ENCODE data around the gene LCE1A.

Gene LCE1A

DNA sequence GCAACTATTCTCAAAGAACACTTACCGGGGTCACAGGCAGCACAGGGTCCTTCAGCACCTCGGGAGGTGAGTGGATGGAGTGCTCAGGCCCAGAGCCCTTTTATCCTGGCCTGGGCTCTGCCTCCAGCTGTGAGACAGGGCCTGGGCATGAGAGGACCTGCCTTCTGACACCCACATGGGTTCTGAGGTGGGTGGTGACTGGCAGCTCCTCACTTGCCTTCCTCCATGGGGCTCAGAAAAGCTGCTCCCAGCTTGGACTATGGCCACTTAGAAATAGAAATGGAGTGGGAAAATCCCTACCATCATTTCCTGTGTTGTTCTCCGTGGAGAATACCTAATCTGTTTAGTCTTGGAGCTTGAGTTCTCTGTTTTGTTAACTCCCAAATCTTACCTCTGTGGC, 20.7 kb upstream of the LCE1A start, which contains the start of gene LCE1C:
Gene LCE1C (minus strand): TSS at position 76 of the 400 bp plus-strand sequence. CDS start 1,173 bp downstream, outside the sequence.
- Histone ChIP-seq H3K4me1 (ENCODE audit: insufficient read depth, insufficient read length) (no peaks in the 10 kb centered on the region), H3K4me3 (ENCODE audit: insufficient read length, low read depth) (no peak within 1 kb of the TSS), H3K27me3 (ENCODE audit: insufficient read depth, insufficient read length) (no peaks in the 10 kb centered on the region), H3K9me3 (ENCODE audit: insufficient read depth, low read length) (no peaks in the 10 kb centered on the region), H3K36me3 (ENCODE audit: insufficient read depth, insufficient read length, low read length) (no peaks in the 10 kb centered on the region), H3K9ac (ENCODE audit: insufficient read length, low read depth) (no peak within 1 kb of the TSS)
- TF ChIP-seq ZNF274 (IDR thresholded peaks at IDR 0.05; ENCODE audit: low read depth, low read length) (no peak), YY1 (IDR thresholded peaks at IDR 0.05; ENCODE audit: insufficient read depth, insufficient read length) (no peak), SUZ12 (IDR thresholded peaks at IDR 0.05; ENCODE audit: extremely low read depth, insufficient read depth, insufficient read length) (no peak)
- no peak for DNase-seq (ENCODE audit: low read depth, low spot score)

DNA sequence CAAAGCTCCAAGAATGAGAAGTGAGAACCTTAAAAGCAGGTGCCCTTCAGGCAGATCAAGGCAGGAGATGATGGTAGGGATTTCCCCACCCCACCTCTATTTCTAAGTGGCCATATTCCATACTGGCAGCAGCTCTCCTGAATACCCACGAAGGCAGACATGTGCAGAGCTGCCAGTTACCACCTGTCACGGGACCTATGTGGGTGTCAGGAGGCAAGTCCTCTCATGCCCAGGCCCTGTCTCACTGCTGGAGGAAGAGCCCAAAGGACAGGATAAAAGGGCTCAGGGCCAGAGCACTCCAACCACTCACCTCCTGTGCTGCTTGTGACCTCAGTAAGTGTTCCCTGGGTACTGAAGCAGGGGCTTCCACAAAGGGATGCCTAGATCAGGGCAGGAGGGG, 16.2 kb upstream of the LCE1A start:
- Histone ChIP-seq H3K9ac (ENCODE audit: insufficient read length, low read depth) (no peak overlapping the region), H3K4me3 (ENCODE audit: insufficient read length, low read depth) (no peak overlapping the region), H3K27me3 (ENCODE audit: insufficient read depth, insufficient read length) (no peaks in the 10 kb centered on the region), H3K4me1 (ENCODE audit: insufficient read depth, insufficient read length) (no peaks in the 10 kb centered on the region), H3K36me3 (ENCODE audit: insufficient read depth, insufficient read length, low read length) (no peaks in the 10 kb centered on the region), H3K9me3 (ENCODE audit: insufficient read depth, low read length) (no peaks in the 10 kb centered on the region)
- no peak for DNase-seq (ENCODE audit: low read depth, low spot score)
- no peak for TF ChIP-seq SUZ12 (IDR thresholded peaks at IDR 0.05; ENCODE audit: extremely low read depth, insufficient read depth, insufficient read length)
- no peak for TF ChIP-seq YY1 (IDR thresholded peaks at IDR 0.05; ENCODE audit: insufficient read depth, insufficient read length)
- TF ChIP-seq ZNF274 (IDR thresholded peaks at IDR 0.05; ENCODE audit: low read depth, low read length): no peak

GRCh38 chr1:152811671-152812070, 15.6 kb upstream of the LCE1A start, which contains the start of gene LCE1B:
Gene LCE1B, plus strand, starts transcription at chr1:152811971. Its CDS starts 476 bp downstream, at chr1:152812447.
- H3K4me1 ChIP-seq (ENCODE audit: insufficient read depth, insufficient read length): no peaks in the 10 kb centered on the region
- no peaks in the 10 kb centered on the region for H3K36me3 ChIP-seq (ENCODE audit: insufficient read depth, insufficient read length, low read length)
- no peak for TF ChIP-seq SUZ12 (IDR thresholded peaks at IDR 0.05; ENCODE audit: extremely low read depth, insufficient read depth, insufficient read length)
- no peak for TF ChIP-seq ZNF274 (IDR thresholded peaks at IDR 0.05; ENCODE audit: low read depth, low read length)
- no peak for TF ChIP-seq YY1 (IDR thresholded peaks at IDR 0.05; ENCODE audit: insufficient read depth, insufficient read length)
- no peak within 1 kb of the TSS for H3K9ac ChIP-seq (ENCODE audit: insufficient read length, low read depth)
- H3K27me3 ChIP-seq (ENCODE audit: insufficient read depth, insufficient read length): no peaks in the 10 kb centered on the region
- no peaks in the 10 kb centered on the region for H3K9me3 ChIP-seq (ENCODE audit: insufficient read depth, low read length)
- no peak within 1 kb of the TSS for H3K4me3 ChIP-seq (ENCODE audit: insufficient read length, low read depth)
- DNase-seq (ENCODE audit: low read depth, low spot score): no peak

GRCh38 chr1:152817309-152817708, 10.0 kb upstream of the LCE1A start:
- Histone ChIP-seq H3K36me3 (ENCODE audit: insufficient read depth, insufficient read length, low read length) (no peaks in the 10 kb centered on the region), H3K4me3 (ENCODE audit: insufficient read length, low read depth) (no peak overlapping the region), H3K9me3 (ENCODE audit: insufficient read depth, low read length) (no peaks in the 10 kb centered on the region), H3K9ac (ENCODE audit: insufficient read length, low read depth) (no peak overlapping the region), H3K27me3 (ENCODE audit: insufficient read depth, insufficient read length) (no peaks in the 10 kb centered on the region), H3K4me1 (ENCODE audit: insufficient read depth, insufficient read length) (peaks cover 2% of the 10 kb centered on the region)
- DNase-seq (ENCODE audit: low read depth, low spot score): no peak
- TF ChIP-seq ZNF274 (IDR thresholded peaks at IDR 0.05; ENCODE audit: low read depth, low read length) (no peak), SUZ12 (IDR thresholded peaks at IDR 0.05; ENCODE audit: extremely low read depth, insufficient read depth, insufficient read length) (no peak), YY1 (IDR thresholded peaks at IDR 0.05; ENCODE audit: insufficient read depth, insufficient read length) (no peak)

DNA sequence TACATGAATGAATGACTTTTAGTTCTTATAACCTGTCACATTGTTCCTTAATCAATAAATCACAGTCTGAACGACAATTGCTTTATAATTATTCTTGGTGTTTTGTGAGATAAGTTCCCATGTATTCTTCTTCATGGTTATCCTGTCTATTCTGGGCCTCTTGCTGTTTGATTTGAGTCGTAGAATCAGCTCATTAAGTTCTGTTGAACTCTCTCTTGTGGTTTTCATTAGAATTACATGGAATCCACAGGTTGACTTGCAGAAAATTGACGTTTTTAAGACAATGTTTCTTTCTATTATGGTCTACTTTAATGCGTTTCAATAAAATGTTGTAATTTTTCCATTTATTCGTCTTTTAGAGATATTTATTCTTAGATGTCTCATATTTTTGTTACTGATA, 4.0 kb upstream of the LCE1A start:
- no peaks in the 10 kb centered on the region for H3K36me3 ChIP-seq (ENCODE audit: insufficient read depth, insufficient read length, low read length)
- H3K27me3 ChIP-seq (ENCODE audit: insufficient read depth, insufficient read length): no peaks in the 10 kb centered on the region
- no peak for DNase-seq (ENCODE audit: low read depth, low spot score)
- TF ChIP-seq ZNF274 (IDR thresholded peaks at IDR 0.05; ENCODE audit: low read depth, low read length) (no peak), YY1 (IDR thresholded peaks at IDR 0.05; ENCODE audit: insufficient read depth, insufficient read length) (no peak), SUZ12 (IDR thresholded peaks at IDR 0.05; ENCODE audit: extremely low read depth, insufficient read depth, insufficient read length) (no peak)
- H3K9me3 ChIP-seq (ENCODE audit: insufficient read depth, low read length): no peaks in the 10 kb centered on the region
- H3K9ac ChIP-seq (ENCODE audit: insufficient read length, low read depth): no peak overlapping the region
- H3K4me1 ChIP-seq (ENCODE audit: insufficient read depth, insufficient read length): peaks cover 2% of the 10 kb centered on the region
- H3K4me3 ChIP-seq (ENCODE audit: insufficient read length, low read depth): no peak overlapping the region

GRCh38 chr1:152824964-152825363, 2.3 kb upstream of the LCE1A start:
- no peaks in the 10 kb centered on the region for H3K9me3 ChIP-seq (ENCODE audit: insufficient read depth, low read length)
- no peaks in the 10 kb centered on the region for H3K36me3 ChIP-seq (ENCODE audit: insufficient read depth, insufficient read length, low read length)
- H3K4me1 ChIP-seq (ENCODE audit: insufficient read depth, insufficient read length): no peaks in the 10 kb centered on the region
- TF ChIP-seq ZNF274 (IDR thresholded peaks at IDR 0.05; ENCODE audit: low read depth, low read length): no peak
- TF ChIP-seq SUZ12 (IDR thresholded peaks at IDR 0.05; ENCODE audit: extremely low read depth, insufficient read depth, insufficient read length): no peak
- H3K4me3 ChIP-seq (ENCODE audit: insufficient read length, low read depth): no peak overlapping the region
- no peak overlapping the region for H3K9ac ChIP-seq (ENCODE audit: insufficient read length, low read depth)
- no peaks in the 10 kb centered on the region for H3K27me3 ChIP-seq (ENCODE audit: insufficient read depth, insufficient read length)
- DNase-seq (ENCODE audit: low read depth, low spot score): no peak

DNA sequence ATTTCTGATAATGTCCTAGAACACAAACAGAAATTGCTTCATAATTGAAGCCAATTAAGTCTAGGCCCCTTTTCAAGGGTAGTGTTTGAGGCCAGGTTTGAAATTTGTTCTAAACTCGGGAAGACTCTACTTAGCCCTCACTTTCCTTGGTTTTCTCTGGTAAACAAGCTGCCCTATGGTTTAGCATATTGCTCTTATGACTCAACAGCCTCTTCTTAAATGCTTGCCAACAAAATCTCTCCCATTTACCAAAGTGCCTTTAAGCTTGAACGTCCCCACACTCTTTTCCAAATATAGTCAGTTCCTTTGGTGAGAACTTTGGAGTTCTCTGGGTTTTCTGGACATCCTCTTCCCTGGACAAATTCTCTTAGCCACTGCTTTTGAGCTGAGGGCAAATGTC, 9.6 kb downstream of the LCE1A start:
- no peak overlapping the region for H3K4me3 ChIP-seq (ENCODE audit: insufficient read length, low read depth)
- no peak for DNase-seq (ENCODE audit: low read depth, low spot score)
- H3K9me3 ChIP-seq (ENCODE audit: insufficient read depth, low read length): no peaks in the 10 kb centered on the region
- no peaks in the 10 kb centered on the region for H3K4me1 ChIP-seq (ENCODE audit: insufficient read depth, insufficient read length)
- H3K9ac ChIP-seq (ENCODE audit: insufficient read length, low read depth): no peak overlapping the region
- H3K36me3 ChIP-seq (ENCODE audit: insufficient read depth, insufficient read length, low read length): no peaks in the 10 kb centered on the region
- H3K27me3 ChIP-seq (ENCODE audit: insufficient read depth, insufficient read length): no peaks in the 10 kb centered on the region
- TF ChIP-seq YY1 (IDR thresholded peaks at IDR 0.05; ENCODE audit: insufficient read depth, insufficient read length): no peak

GRCh38 chr1:152842556-152842955, 15.3 kb downstream of the LCE1A start, which contains the start of gene LCE6A:
Gene LCE6A, plus strand, starts transcription at chr1:152842856. Its CDS starts 665 bp downstream, at chr1:152843521.
- Histone ChIP-seq H3K27me3 (ENCODE audit: insufficient read depth, insufficient read length) (no peaks in the 10 kb centered on the region), H3K9me3 (ENCODE audit: insufficient read depth, low read length) (no peaks in the 10 kb centered on the region), H3K9ac (ENCODE audit: insufficient read length, low read depth) (no peak within 1 kb of the TSS), H3K4me1 (ENCODE audit: insufficient read depth, insufficient read length) (no peaks in the 10 kb centered on the region), H3K4me3 (ENCODE audit: insufficient read length, low read depth) (no peak within 1 kb of the TSS), H3K36me3 (ENCODE audit: insufficient read depth, insufficient read length, low read length) (no peaks in the 10 kb centered on the region)
- no peak for DNase-seq (ENCODE audit: low read depth, low spot score)
- no peak for TF ChIP-seq YY1 (IDR thresholded peaks at IDR 0.05; ENCODE audit: insufficient read depth, insufficient read length)
- TF ChIP-seq ZNF274 (IDR thresholded peaks at IDR 0.05; ENCODE audit: low read depth, low read length): no peak
- TF ChIP-seq SUZ12 (IDR thresholded peaks at IDR 0.05; ENCODE audit: extremely low read depth, insufficient read depth, insufficient read length): no peak
